GM12864 (cell line): ENCODE data around the gene NECTIN3.

Experiments used
- DNase-seq: peaks from one replicate; pipeline ENCODE4 v3.0.0-alpha.2; 2011; ENCODE audit warnings: low read depth
- H3K4me3 ChIP-seq: 2 replicates; pipeline ENCODE4 v1.5.1; 2011; ENCODE audit warnings: mild to moderate bottlenecking, low read depth, low read length, control low read depth
- CTCF ChIP-seq: IDR thresholded peaks from 2 replicates; pipeline ENCODE4 v1.5.1; 2011; ENCODE audit warnings: low read depth, mild to moderate bottlenecking, moderate library complexity, low read length, control low read depth, inconsistent platforms; ENCODE audit errors: missing control alignments

NECTIN3 gene

GRCh38 chr3:111193472-111193871 is 121.9 kb downstream of the NECTIN3 start:
- TF ChIP-seq CTCF, result no peak
- no peak overlapping the region for H3K4me3 ChIP-seq
- no peak for DNase-seq

GRCh38 chr3:111194048-111194447 is 122.4 kb downstream of the NECTIN3 start:
- TF ChIP-seq CTCF, result no peak
- DNase-seq, result no peak
- no peak overlapping the region for H3K4me3 ChIP-seq

GRCh38 chr3:111197485-111197884 is 125.9 kb downstream of the NECTIN3 start:
- DNase-seq, result no peak
- no peak for TF ChIP-seq CTCF
- H3K4me3 ChIP-seq, result no peak overlapping the region

GRCh38 chr3:111200027-111200426 is 128.4 kb downstream of the NECTIN3 start:
- H3K4me3 ChIP-seq, result no peak overlapping the region
- DNase-seq, result no peak

GRCh38 chr3:111210003-111210711 is 138.5 kb downstream of the NECTIN3 start:
- DNase-seq, result no peak
- no peak for TF ChIP-seq CTCF
- no peak overlapping the region for H3K4me3 ChIP-seq

More at GRCh38 chr3:111200027-111200426, 128.4 kb downstream of the NECTIN3 start:
- no peak for TF ChIP-seq CTCF

GRCh38 chr3:111210866-111211564 is 139.4 kb downstream of the NECTIN3 start:
- DNase-seq, result no peak
- no peak overlapping the region for H3K4me3 ChIP-seq
- TF ChIP-seq CTCF, result no peak
